Measurements from ENCODE around the gene BCL7A. TPM values are rescaled to one million over a fixed set of nuclear protein-coding genes. Genes with fewer than 3 reads are reported as not detected.

Gene BCL7A
- total and polyA plus RNA-seq, 9 of the 15 experiments (the other 6 are each of a cell fraction or from before 2014, with no cell fraction given), result 0.25 to 21.9 (median 14.9) TPM

DNA sequence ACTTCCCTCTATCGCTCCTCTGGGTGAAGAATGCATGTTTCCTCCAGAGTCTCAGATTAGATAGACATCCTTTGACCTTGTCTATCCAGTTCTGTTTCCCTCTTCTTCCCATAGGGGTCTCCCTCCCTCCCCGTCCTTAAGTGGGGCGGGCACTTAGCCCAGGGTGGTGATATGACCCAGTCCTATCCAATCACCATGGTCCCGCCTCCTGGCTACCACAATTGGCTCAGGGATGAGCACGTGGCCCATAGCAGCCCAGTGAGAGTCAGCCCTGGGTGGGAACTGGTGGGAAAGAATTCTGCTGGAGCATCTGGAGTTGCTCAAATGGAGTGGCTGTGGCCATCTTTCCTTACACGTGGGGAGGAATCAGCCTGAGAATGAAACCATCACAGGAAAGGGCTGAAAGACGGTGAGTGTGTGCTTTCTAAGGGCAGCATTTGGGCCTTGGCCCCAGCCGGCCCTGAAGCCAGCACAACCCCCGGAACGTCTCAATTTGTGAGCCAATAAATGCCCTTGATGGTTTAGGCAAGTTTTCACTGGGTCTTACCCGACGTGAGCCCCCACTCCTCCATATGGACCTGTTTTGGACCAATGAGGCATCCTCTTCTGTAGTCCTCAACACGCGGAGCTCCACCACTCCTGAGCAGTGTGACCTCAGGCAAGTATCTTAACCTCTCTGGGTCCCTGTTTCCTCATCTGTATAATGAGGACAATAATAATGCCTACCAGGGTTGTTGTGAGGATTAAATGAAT is 42.5 kb downstream of the BCL7A start (continued):
- TF ChIP-seq TOE1 (IDR thresholded peaks at IDR 0.05; ENCODE audit: borderline replicate concordance), result no peak
- no peak for TF ChIP-seq TOE1 (CRISPR knock-in tag; IDR thresholded peaks at IDR 0.05; ENCODE audit: borderline replicate concordance, low read depth)
- TF ChIP-seq TAL1 (IDR thresholded peaks at IDR 0.05), result no peak
- no peak for TF ChIP-seq POU5F1 (IDR thresholded peaks at IDR 0.05; ENCODE audit: borderline replicate concordance, low read depth, low read length, partially characterized antibody)
- TF ChIP-seq, protein P1, sequence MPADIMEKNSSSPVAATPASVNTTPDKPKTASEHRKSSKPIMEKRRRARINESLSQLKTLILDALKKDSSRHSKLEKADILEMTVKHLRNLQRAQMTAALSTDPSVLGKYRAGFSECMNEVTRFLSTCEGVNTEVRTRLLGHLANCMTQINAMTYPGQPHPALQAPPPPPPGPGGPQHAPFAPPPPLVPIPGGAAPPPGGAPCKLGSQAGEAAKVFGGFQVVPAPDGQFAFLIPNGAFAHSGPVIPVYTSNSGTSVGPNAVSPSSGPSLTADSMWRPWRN (IDR thresholded peaks at IDR 0.05; ENCODE audit: low read depth), result no peak
- TF ChIP-seq ZNF121 (CRISPR knock-in tag; conservative IDR thresholded peaks at IDR 0.05), result no peak
- TF ChIP-seq MEIS2 (IDR thresholded peaks at IDR 0.05; ENCODE audit: partially characterized antibody), result peak; percentile 57
- peak; percentile 52 for TF ChIP-seq ZNF239 (CRISPR knock-in tag; IDR thresholded peaks at IDR 0.05)
- TF ChIP-seq ZNF780A (CRISPR knock-in tag; IDR thresholded peaks at IDR 0.05), result no peak
- TF ChIP-seq, protein P2, sequence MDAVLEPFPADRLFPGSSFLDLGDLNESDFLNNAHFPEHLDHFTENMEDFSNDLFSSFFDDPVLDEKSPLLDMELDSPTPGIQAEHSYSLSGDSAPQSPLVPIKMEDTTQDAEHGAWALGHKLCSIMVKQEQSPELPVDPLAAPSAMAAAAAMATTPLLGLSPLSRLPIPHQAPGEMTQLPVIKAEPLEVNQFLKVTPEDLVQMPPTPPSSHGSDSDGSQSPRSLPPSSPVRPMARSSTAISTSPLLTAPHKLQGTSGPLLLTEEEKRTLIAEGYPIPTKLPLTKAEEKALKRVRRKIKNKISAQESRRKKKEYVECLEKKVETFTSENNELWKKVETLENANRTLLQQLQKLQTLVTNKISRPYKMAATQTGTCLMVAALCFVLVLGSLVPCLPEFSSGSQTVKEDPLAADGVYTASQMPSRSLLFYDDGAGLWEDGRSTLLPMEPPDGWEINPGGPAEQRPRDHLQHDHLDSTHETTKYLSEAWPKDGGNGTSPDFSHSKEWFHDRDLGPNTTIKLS (IDR thresholded peaks at IDR 0.05; ENCODE audit: borderline replicate concordance, low read depth), result peak; percentile 62; the same call in 1 of the 2 replicates
- TF ChIP-seq ZFP36 (IDR thresholded peaks at IDR 0.05; ENCODE audit: low read depth, low read length, partially characterized antibody), result peak; percentile 74
- TF ChIP-seq, protein P3, sequence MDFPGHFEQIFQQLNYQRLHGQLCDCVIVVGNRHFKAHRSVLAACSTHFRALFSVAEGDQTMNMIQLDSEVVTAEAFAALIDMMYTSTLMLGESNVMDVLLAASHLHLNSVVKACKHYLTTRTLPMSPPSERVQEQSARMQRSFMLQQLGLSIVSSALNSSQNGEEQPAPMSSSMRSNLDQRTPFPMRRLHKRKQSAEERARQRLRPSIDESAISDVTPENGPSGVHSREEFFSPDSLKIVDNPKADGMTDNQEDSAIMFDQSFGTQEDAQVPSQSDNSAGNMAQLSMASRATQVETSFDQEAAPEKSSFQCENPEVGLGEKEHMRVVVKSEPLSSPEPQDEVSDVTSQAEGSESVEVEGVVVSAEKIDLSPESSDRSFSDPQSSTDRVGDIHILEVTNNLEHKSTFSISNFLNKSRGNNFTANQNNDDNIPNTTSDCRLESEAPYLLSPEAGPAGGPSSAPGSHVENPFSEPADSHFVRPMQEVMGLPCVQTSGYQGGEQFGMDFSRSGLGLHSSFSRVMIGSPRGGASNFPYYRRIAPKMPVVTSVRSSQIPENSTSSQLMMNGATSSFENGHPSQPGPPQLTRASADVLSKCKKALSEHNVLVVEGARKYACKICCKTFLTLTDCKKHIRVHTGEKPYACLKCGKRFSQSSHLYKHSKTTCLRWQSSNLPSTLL (IDR thresholded peaks at IDR 0.05), result no peak
- TF ChIP-seq YBX1 (IDR thresholded peaks at IDR 0.05), result no peak
- no peak for TF ChIP-seq PRMT5 (CRISPR knock-in tag; IDR thresholded peaks at IDR 0.05)
- no peak for TF ChIP-seq CBX1 (IDR thresholded peaks at IDR 0.05; ENCODE audit: low read depth)
- TF ChIP-seq, protein P4, sequence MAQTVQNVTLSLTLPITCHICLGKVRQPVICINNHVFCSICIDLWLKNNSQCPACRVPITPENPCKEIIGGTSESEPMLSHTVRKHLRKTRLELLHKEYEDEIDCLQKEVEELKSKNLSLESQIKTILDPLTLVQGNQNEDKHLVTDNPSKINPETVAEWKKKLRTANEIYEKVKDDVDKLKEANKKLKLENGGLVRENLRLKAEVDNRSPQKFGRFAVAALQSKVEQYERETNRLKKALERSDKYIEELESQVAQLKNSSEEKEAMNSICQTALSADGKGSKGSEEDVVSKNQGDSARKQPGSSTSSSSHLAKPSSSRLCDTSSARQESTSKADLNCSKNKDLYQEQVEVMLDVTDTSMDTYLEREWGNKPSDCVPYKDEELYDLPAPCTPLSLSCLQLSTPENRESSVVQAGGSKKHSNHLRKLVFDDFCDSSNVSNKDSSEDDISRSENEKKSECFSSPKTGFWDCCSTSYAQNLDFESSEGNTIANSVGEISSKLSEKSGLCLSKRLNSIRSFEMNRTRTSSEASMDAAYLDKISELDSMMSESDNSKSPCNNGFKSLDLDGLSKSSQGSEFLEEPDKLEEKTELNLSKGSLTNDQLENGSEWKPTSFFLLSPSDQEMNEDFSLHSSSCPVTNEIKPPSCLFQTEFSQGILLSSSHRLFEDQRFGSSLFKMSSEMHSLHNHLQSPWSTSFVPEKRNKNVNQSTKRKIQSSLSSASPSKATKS (CRISPR knock-in tag; IDR thresholded peaks at IDR 0.05), result no peak
